ENCODE data around the gene GPR18.

- TF ChIP-seq CTCF (IDR thresholded peaks at IDR 0.05): no peak
- TF ChIP-seq POLR2A (IDR thresholded peaks at IDR 0.05): no peak
Measured at GRCh38 chr13:99290894-99291293, 32.7 kb upstream of the GPR18 start.
